AG04450 (cell line): ENCODE measurements around the gene FASTKD2. TPM values are rescaled to one million over a fixed set of nuclear protein-coding genes. Genes with fewer than 3 reads are reported as not detected.

ENCODE experiments used
- CTCF ChIA-PET: fragments of 300-600, 350-600 bp; formaldehyde crosslinking; extraction: SDS; loops from one replicate; lab custom pipeline; 2022; ENCODE audit warnings: antibody characterized with exemption, inconsistent platforms; lab: Charles Lee
- POLR2A ChIA-PET: fragments of 350-600 bp; formaldehyde crosslinking; extraction: SDS; loops from one replicate; lab custom pipeline; 2021; ENCODE audit warnings: antibody characterized with exemption, inconsistent platforms; lab: Yijun Ruan, JAX
- DNase-seq: peaks from one replicate; pipeline ENCODE4 v3.0.0-alpha.2; 2011; ENCODE audit warnings: low read depth, low spot score
- H3K27ac ChIP-seq: one replicate; pipeline ENCODE4 v1.5.1; 2012; ENCODE audit warnings: low read depth, low read length, control low read depth
- H3K27me3 ChIP-seq: one replicate; pipeline ENCODE4 v1.6.0; 2012; ENCODE audit warnings: low read length; ENCODE audit not compliant: control insufficient read depth, insufficient read depth
- H3K4me3 ChIP-seq: 2 replicates; pipeline ENCODE4 v1.5.1; 2011; ENCODE audit warnings: mild to moderate bottlenecking, low read depth, low read length, control low read depth
- H3K9me3 ChIP-seq: 2 replicates; pipeline ENCODE4 v1.5.1; 2012; ENCODE audit warnings: low read length; ENCODE audit not compliant: control insufficient read depth, insufficient read depth
- polyA plus RNA-seq: library from polyadenylated mRNA; depleted of rRNA; stranded (reverse); fragments of >200 nt; gene quantifications from 2 replicates; pipeline ENCODE4 v1.2.3, GENCODE V29; 2011
- TF ChIP-seq, protein P1 (sequence below): IDR thresholded peaks from 2 replicates; pipeline ENCODE4 v1.5.1; 2011; ENCODE audit warnings: low read depth, low read length, control low read depth, inconsistent platforms

FASTKD2 gene
- polyA plus RNA-seq, 1 experiment, result 37.2 TPM

DNA sequence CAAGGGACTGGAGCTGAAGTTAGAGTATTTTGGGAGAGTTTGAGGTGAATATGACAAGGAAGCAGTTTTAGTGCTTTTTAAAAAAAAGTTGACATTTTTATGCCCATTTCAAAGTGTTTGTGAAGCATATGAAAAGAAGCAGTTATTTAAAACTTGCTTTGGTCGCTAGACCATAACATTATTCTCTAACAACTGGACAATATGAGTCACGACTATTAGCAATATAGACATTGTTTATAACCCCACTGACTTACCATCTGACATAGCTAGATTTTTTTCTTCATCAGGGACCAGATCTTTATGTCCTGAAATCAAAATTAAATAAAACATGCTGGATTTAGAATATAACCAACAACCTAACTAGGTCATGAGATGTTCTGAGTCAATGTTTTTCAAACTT lies 24.6 kb upstream of the FASTKD2 start:
- no peak for DNase-seq
- ChIA-PET POLR2A (no interaction called here), CTCF (no interaction called here)
- no peak overlapping the region for H3K4me3 ChIP-seq
- H3K27ac ChIP-seq, result no peak overlapping the region
- H3K9me3 ChIP-seq, result no peaks in the 10 kb centered on the region
- no peaks in the 10 kb centered on the region for H3K27me3 ChIP-seq
- TF ChIP-seq, protein P1, sequence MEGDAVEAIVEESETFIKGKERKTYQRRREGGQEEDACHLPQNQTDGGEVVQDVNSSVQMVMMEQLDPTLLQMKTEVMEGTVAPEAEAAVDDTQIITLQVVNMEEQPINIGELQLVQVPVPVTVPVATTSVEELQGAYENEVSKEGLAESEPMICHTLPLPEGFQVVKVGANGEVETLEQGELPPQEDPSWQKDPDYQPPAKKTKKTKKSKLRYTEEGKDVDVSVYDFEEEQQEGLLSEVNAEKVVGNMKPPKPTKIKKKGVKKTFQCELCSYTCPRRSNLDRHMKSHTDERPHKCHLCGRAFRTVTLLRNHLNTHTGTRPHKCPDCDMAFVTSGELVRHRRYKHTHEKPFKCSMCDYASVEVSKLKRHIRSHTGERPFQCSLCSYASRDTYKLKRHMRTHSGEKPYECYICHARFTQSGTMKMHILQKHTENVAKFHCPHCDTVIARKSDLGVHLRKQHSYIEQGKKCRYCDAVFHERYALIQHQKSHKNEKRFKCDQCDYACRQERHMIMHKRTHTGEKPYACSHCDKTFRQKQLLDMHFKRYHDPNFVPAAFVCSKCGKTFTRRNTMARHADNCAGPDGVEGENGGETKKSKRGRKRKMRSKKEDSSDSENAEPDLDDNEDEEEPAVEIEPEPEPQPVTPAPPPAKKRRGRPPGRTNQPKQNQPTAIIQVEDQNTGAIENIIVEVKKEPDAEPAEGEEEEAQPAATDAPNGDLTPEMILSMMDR, result no peak

GRCh38 chr2:206756816-206757215 lies 8.6 kb upstream of the FASTKD2 start:
- CTCF ChIA-PET, result no interaction called here

DNA sequence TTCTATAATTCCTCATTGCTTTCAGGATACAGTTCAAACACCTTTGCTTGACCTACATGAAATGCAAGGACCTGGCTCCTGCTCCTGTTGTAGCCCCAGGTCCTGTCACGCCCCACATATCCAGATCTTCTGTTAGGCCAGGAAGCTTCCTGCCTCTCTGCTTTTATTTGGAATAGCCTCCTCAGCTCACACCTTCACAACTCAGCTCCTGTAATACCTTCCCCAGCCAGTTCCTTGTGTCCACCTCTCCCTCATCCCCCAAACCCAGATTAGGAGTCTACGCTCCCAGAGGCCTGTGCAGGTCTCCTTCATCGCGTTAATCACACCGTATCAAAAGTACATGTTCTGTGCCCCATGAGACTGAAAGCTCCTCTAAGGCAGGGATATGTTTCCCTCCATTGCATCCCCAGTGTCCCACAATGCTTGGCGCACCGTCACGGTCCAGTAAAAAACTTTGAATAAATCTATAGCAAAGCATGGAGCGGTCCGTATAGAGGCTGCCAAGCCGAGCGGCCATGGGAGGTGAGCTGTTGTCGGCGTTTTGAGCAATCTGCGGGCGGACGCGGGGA lies 649 bp upstream of the FASTKD2 start:
- ChIA-PET CTCF (interaction anchor here (0.6 to 2.1 kb wide), 8 partner anchors 9 to 1411 kb away, joined by 3 to 11 read pairs (median 3); no protein-coding TSS in a partner anchor), POLR2A (interaction anchor here (0.6 to 1.4 kb wide), 2 partner anchors 551 to 946 kb away, joined by 3 to 4 read pairs; partner anchors contain the start of gene CCNYL1)
- Histone ChIP-seq H3K27me3 (no peaks in the 10 kb centered on the region), H3K9me3 (no peaks in the 10 kb centered on the region), H3K4me3 (peak overlapping the region; percentile 87), H3K27ac (peak overlapping the region; percentile 88)
- DNase-seq, result no peak
- TF ChIP-seq, protein P1, result no peak

More at GRCh38 chr2:206756816-206757215, 8.6 kb upstream of the FASTKD2 start:
- TF ChIP-seq, protein P1, result no peak
- no peaks in the 10 kb centered on the region for H3K27me3 ChIP-seq
- H3K9me3 ChIP-seq, result no peaks in the 10 kb centered on the region
- no peak for DNase-seq
- no peak overlapping the region for H3K27ac ChIP-seq
- POLR2A ChIA-PET, result no interaction called here
- no peak overlapping the region for H3K4me3 ChIP-seq

GRCh38 chr2:206766057-206766930 lies 888 bp downstream of the FASTKD2 start:
- TF ChIP-seq, protein P1, result no peak
- POLR2A ChIA-PET, result interaction anchor here (0.7 to 1.4 kb wide), 2 partner anchors 423 to 945 kb away, joined by 3 to 10 read pairs; partner anchors contain the start of gene CCNYL1
- Histone ChIP-seq H3K27me3 (no peaks in the 10 kb centered on the region), H3K27ac (no peak overlapping the region), H3K4me3 (peak overlapping the region; percentile 87), H3K9me3 (no peaks in the 10 kb centered on the region)
- CTCF ChIA-PET, result interaction anchor here (0.7 to 7.2 kb wide), 5 partner anchors 12 to 175 kb away, joined by 3 to 78 read pairs (median 10); no protein-coding TSS in a partner anchor
- no peak for DNase-seq
